Measurements from ENCODE around the gene PCNT. TPM values are rescaled to one million over a fixed set of nuclear protein-coding genes. Genes with fewer than 3 reads are reported as not detected.

The PCNT gene
- total RNA-seq, 1 donor, result 21.6 TPM

DNA sequence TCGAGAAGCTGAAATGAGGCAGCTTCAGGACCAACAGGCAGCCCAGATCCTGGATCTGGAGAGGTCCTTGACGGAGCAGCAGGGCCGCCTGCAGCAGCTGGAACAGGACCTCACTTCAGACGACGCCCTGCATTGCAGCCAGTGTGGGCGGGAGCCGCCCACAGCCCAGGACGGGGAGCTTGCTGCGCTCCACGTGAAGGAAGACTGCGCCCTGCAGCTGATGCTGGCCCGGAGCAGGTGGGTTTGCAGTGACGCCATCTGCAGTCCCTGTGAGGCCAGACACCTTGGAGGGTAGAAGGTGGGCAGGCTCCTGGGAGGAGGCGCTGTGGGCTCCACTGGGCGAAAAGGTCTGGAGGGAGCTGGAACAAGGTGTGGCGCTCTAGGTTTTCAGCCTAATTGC lies 39.7 kb downstream of the PCNT start:
- H3K4me3 ChIP-seq (ENCODE audit: low read depth, low read length), result no peak overlapping the region
- TF ChIP-seq, protein P1, sequence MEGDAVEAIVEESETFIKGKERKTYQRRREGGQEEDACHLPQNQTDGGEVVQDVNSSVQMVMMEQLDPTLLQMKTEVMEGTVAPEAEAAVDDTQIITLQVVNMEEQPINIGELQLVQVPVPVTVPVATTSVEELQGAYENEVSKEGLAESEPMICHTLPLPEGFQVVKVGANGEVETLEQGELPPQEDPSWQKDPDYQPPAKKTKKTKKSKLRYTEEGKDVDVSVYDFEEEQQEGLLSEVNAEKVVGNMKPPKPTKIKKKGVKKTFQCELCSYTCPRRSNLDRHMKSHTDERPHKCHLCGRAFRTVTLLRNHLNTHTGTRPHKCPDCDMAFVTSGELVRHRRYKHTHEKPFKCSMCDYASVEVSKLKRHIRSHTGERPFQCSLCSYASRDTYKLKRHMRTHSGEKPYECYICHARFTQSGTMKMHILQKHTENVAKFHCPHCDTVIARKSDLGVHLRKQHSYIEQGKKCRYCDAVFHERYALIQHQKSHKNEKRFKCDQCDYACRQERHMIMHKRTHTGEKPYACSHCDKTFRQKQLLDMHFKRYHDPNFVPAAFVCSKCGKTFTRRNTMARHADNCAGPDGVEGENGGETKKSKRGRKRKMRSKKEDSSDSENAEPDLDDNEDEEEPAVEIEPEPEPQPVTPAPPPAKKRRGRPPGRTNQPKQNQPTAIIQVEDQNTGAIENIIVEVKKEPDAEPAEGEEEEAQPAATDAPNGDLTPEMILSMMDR (IDR thresholded peaks at IDR 0.05; ENCODE audit: insufficient read depth, low read depth, low read length), result no peak
- no peak for DNase-seq (ENCODE audit: low read depth)

DNA sequence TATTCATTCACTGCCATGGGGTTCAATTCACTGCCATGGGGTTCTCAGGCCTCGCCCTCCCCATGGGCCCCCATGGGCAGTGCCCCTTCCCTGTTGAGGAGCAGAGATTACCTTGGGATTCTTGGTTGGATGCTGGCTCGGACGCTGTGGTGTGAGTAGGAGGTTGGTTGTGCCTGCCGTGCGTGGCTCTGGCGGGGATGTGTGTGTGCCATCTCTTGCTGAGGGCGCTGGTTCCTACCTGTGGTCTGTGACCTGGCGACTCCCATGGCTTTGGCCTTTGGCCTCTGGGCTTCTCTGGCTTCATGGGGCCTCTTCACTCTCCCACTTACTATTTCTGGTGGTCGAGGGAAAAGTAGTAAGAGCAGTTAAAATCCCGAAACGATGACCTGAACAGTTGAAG lies 42.1 kb downstream of the PCNT start:
- DNase-seq (ENCODE audit: low read depth), result no peak
- TF ChIP-seq, protein P1 (IDR thresholded peaks at IDR 0.05; ENCODE audit: insufficient read depth, low read depth, low read length), result no peak
- no peak overlapping the region for H3K4me3 ChIP-seq (ENCODE audit: low read depth, low read length)

DNA sequence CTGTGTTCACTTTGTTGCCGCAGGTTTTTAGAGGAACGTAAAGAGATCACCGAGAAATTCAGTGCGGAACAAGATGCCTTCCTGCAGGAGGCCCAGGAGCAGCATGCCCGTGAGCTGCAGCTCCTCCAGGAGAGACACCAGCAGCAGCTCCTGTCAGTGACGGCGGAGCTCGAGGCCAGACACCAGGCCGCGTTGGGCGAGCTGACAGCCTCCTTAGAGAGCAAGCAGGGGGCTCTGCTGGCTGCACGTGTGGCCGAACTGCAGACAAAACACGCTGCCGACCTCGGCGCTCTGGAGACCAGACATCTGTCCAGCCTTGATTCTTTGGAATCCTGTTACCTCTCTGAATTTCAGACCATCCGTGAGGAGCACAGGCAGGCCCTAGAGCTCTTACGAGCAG lies 42.6 kb downstream of the PCNT start:
- no peak for DNase-seq (ENCODE audit: low read depth)
- H3K4me3 ChIP-seq (ENCODE audit: low read depth, low read length), result no peak overlapping the region
- TF ChIP-seq, protein P1 (IDR thresholded peaks at IDR 0.05; ENCODE audit: insufficient read depth, low read depth, low read length), result no peak

DNA sequence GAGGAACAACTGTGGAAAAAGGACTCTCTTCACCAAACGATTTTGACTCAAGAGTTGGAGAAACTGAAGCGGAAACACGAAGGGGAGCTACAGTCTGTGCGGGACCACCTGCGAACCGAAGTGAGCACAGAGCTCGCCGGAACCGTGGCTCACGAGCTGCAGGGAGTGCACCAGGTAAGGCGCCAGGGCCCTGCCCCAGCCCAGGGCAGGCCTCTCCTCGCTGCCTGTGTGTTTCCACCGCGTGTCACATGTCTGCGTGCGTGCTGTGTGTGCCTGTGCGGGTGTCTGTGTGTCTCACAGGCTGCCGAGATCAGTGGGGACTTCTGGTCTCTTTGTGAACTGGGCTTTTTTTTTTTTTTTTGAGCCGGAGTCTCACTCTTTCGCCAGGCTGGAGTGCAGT lies 43.0 kb downstream of the PCNT start:
- no peak for DNase-seq (ENCODE audit: low read depth)
- no peak overlapping the region for H3K4me3 ChIP-seq (ENCODE audit: low read depth, low read length)
- TF ChIP-seq, protein P1 (IDR thresholded peaks at IDR 0.05; ENCODE audit: insufficient read depth, low read depth, low read length), result no peak

DNA sequence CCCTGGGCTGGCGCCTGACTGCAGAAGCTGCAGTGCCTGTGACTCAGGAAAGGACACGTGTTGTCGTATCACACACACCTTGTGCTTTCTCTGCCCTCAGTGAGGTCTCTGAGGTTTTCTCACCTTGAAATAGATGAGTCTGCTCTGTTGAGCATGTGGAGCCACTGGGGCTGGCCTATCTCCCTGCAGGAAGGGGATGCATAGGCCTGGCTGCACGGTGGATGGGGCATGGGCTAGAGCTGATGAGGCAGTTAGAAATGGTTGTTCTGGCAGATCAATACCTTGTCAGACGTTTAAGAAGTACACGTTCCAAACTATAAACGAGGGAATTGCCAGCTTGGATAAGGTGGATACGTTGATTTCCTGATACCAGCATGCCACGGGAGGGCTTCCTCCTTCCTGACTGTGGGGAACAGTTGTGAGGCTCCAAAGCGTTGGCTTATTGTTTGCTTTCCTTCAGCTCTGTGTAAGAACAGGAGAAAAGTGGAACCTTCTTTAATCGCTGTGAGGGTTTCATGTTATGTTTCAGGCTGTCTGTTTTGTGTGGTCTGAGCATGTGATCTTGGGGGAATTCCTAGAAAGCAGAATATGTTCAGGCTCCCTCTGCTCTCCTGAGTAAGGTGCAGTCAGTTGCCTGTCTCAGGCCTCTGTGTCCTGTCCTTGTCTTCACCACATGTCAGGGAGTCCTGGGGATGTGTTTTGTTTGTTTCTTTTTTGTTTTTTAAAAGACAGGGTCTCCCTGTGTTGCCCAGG lies 44.8 kb downstream of the PCNT start:
- no peak for DNase-seq (ENCODE audit: low read depth)

DNA sequence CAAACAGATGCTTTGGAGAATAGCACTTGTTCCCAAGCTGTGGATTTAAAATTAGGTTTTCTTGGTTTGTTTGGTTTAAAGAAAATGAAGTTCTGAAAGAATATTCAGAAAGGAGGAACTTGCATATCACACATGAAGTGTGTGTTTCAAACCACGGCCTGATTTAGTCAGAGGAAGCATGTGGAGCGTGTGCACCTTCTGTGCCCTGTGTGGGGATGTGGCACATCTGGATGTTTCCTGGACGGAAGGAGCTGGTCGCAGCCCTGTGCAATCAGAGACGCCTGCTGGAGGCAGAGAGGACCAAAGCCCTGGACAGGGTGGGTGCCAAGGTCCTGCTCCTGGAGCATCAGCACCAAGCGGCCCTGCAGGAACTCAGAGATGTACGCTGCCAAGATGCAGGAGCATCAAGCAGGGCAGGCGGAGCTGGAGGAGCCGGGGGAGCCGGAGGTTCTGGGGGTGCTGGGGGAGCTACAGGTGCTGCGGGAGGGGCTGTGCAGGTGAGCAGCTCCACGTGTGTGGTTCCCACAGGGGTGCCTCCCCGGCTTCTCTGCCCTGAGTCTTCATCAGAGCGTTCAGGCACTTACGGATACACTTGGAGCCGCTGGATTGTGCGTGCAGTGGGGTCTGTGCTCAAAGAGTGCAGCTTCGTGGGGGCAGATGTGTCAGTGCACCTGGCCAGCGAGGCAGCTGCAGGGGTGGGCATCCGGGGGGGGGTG lies 45.7 kb downstream of the PCNT start:
- TF ChIP-seq, protein P1 (IDR thresholded peaks at IDR 0.05; ENCODE audit: insufficient read depth, low read depth, low read length), result no peak
- H3K4me3 ChIP-seq (ENCODE audit: low read depth, low read length), result no peak overlapping the region
- DNase-seq (ENCODE audit: low read depth), result no peak

More for the DNA sequence above, 44.8 kb downstream of the PCNT start:
- TF ChIP-seq, protein P1 (IDR thresholded peaks at IDR 0.05; ENCODE audit: insufficient read depth, low read depth, low read length), result no peak
- H3K4me3 ChIP-seq (ENCODE audit: low read depth, low read length), result no peak overlapping the region
